SK-N-MC (cell line): ENCODE results near the gene SLC4A5.
"Not testable (repeated sequence)": the region's sequence is repeated elsewhere in the genome, so short reads cannot be mapped to it uniquely, and the experiment has no call there.

Experiments
- DNase-seq: peaks from one replicate; pipeline ENCODE4 v3.0.0-alpha.2; 2011; ENCODE audit warnings: low read depth, low spot score
- H3K27ac ChIP-seq: fragments of 200-600 bp; sonication (generic); 2 replicates; pipeline ENCODE4 v1.5.1; 2016; ENCODE audit warnings: mixed run types
- H3K36me3 ChIP-seq: fragments of 200-600 bp; sonication (generic); 2 replicates; pipeline ENCODE4 v1.6.1; 2017; ENCODE audit warnings: antibody characterized with exemption, low read length, mixed read lengths; ENCODE audit not compliant: insufficient read depth
- H3K4me3 ChIP-seq: fragments of 200-600 bp; sonication (generic); 2 replicates; pipeline ENCODE4 v1.5.1; 2016
- H3K9ac ChIP-seq: fragments of 200-600 bp; sonication (generic); 2 replicates; pipeline ENCODE4 v1.8.0; 2017; ENCODE audit warnings: mixed run types, mixed read lengths; ENCODE audit not compliant: insufficient read length
- H3K9me3 ChIP-seq: fragments of 200-600 bp; sonication (generic); 2 replicates; pipeline ENCODE4 v1.6.1; 2017; ENCODE audit warnings: low read depth, mild to moderate bottlenecking, antibody characterized with exemption, low read length, moderate library complexity, mixed read lengths
- EZH2 ChIP-seq: fragments of 200-600 bp; sonication (generic); IDR thresholded peaks from one replicate; pipeline ENCODE4 v1.6.1; 2017; ENCODE audit warnings: antibody characterized with exemption
- FOXP2 ChIP-seq: optimal IDR thresholded peaks from 2 replicates; pipeline ENCODE3; 2011; ENCODE audit warnings: mild to moderate bottlenecking, moderate library complexity; ENCODE audit not compliant: insufficient read depth; ENCODE audit errors: extremely low read length, control extremely low read depth
- POLR2AphosphoS5 ChIP-seq: IDR thresholded peaks from 2 replicates; pipeline ENCODE4 v1.6.1; 2012; ENCODE audit warnings: mild to moderate bottlenecking, low read depth, low read length, borderline replicate concordance

Gene SLC4A5

DNA sequence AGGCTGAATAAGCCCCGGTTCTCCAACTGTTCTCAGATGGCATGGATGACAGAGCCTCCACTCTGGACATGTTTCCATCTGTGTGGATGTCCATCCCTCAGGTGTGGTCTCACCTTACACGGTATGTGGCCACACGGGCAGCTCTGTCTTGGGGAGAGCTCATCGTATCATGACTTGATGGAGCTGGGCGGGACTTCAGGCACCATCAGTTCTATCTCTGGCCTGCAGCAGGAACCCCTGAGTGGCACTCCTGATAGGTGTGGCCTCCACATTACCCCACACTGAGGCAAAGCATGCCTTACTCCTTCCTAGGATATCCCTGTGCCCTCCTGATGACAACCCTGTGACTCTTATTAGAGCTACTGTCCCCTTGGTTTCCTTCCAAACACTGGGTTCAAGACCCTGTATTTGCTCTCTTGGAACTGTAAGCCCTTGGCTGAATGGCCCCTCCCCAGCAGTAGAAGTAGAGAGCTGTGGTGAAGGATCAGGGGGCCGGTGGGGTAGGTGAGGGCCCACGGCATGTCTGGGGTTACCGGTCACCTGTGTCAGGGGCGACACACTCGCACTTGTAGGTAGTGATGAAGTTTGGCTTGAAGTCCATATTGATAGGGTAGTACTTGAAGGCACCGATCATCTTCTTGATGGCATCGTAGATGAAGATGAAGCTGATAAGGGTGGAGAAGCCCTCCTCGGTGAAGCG is 96.6 kb downstream of the SLC4A5 start:
- no peak overlapping the region for H3K4me3 ChIP-seq
- TF ChIP-seq FOXP2: no peak
- no peak for TF ChIP-seq POLR2AphosphoS5
- TF ChIP-seq EZH2: no peak
- DNase-seq: no peak

DNA sequence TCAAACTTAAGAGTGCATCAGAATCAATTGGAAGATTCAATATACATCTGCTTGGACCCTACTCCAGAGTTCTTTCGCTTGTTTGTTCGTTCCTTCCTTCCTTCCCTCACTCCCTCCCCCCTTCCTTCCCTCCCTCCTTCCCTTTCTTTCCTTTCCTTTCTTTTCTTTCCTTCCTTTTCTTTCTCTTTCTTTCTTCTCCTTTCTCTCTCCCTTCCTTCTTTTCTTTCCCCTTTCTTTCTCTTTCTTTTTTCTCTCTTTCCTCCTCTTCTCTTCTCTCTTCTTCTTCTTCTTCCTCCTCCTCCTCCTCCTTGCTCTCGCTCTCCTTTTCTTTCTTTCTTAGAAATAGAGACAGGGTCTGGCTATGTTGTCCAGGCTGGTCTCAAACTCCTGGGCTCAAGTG is 98.9 kb downstream of the SLC4A5 start:
- no peaks in the 10 kb centered on the region for H3K9me3 ChIP-seq
- H3K27ac ChIP-seq: no peak overlapping the region
- no peak for TF ChIP-seq FOXP2
- no peak for TF ChIP-seq POLR2AphosphoS5
- TF ChIP-seq EZH2: no peak
- no peak overlapping the region for H3K9ac ChIP-seq
- no peak for DNase-seq
- no peaks in the 10 kb centered on the region for H3K36me3 ChIP-seq
- no peak overlapping the region for H3K4me3 ChIP-seq

More for the DNA sequence above, 96.6 kb downstream of the SLC4A5 start:
- no peaks in the 10 kb centered on the region for H3K9me3 ChIP-seq
- no peaks in the 10 kb centered on the region for H3K36me3 ChIP-seq
- no peak overlapping the region for H3K27ac ChIP-seq
- no peak overlapping the region for H3K9ac ChIP-seq

DNA sequence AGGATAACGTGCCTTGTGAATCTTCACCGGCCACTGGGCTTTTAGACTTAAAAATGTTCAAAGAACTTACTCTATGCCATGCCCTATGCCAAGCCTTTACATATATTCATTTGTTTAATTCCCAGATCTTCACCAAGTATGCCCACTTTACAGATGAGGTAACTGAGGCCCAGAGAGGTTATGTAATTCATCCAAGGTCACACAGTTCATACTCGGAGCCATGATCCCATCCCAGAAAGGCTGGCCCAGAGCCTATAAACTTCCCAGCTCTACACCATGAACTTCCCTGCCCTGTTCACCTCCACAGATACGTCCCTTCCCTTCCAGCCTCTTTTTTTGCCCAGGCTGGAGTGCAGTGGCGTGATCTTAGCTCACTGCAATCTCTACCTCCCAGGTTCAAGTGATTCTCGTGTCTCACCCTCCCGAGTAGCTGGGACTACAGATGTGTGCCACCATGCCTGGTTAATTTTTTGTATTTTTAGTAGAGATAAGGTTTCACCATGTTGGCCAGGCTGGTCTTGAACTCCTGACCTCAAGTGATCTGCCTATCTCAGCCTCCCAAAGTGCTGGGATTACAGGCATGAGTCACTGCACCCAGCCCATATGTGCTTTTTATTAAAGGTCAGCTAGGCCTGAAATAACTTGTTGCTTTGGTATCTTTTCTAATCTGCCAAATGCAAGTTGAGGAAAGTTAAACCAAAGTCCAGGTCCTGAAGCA is 100.7 kb downstream of the SLC4A5 start:
- no peak overlapping the region for H3K27ac ChIP-seq
- H3K9me3 ChIP-seq: no peaks in the 10 kb centered on the region
- TF ChIP-seq EZH2 (no peak), FOXP2 (no peak), POLR2AphosphoS5 (no peak)
- no peak overlapping the region for H3K9ac ChIP-seq
- no peak for DNase-seq
- no peak overlapping the region for H3K4me3 ChIP-seq
- H3K36me3 ChIP-seq: no peaks in the 10 kb centered on the region

DNA sequence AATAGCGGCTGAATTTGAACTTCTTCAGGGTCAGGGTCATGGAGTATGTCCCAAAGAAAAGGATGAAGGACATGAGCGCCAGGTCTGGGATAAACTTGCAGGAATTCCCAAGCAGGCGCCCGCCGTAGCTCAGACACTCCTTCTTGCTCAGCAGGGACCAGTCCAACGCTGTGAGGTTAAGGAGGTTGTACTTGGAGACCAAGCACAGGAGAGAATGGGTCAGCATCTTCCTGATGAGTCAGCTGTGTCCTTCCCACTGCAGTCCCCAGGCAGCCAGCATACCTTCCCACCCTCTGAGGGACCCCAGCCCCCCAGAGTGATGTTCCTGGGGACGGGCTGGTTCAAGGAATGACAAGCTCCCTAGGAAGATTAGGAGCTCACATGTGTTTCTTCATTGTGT is 103.9 kb downstream of the SLC4A5 start:
- DNase-seq: no peak
- H3K36me3 ChIP-seq: peaks cover 6% of the 10 kb centered on the region; the same call in 1 of the 2 replicates
- peaks cover 4% of the 10 kb centered on the region; the same call in 1 of the 2 replicates for H3K9me3 ChIP-seq
- no peak overlapping the region for H3K9ac ChIP-seq
- H3K4me3 ChIP-seq: no peak overlapping the region
- no peak overlapping the region for H3K27ac ChIP-seq
- TF ChIP-seq EZH2: no peak
- no peak for TF ChIP-seq POLR2AphosphoS5
- no peak for TF ChIP-seq FOXP2

DNA sequence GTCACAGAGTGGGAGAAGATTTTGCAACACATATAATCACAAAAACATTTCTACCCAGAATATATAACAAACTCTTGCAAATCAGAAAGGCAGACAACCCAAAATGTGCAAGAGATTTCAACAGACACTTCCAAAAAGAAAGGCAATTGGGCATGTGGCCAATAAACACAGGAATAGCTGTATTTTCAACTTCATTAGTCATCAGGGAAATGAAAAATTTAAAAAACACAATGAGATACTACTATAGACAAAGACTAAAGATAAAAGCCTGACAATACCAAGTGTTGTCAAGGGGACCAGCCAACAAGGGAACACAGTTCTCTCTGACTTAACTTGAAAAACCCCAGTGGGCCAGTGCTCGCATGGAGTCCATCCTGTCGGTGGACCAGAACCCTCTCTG is 104.3 kb downstream of the SLC4A5 start:
- Histone ChIP-seq H3K9me3 (peaks cover 4% of the 10 kb centered on the region; the same call in 1 of the 2 replicates), H3K36me3 (peaks cover 6% of the 10 kb centered on the region; the same call in 1 of the 2 replicates), H3K27ac (peak overlapping the region; percentile 69), H3K9ac (no peak overlapping the region), H3K4me3 (no peak overlapping the region)
- TF ChIP-seq FOXP2 (no peak), EZH2 (no peak), POLR2AphosphoS5 (no peak)
- peak; percentile 53 for DNase-seq

DNA sequence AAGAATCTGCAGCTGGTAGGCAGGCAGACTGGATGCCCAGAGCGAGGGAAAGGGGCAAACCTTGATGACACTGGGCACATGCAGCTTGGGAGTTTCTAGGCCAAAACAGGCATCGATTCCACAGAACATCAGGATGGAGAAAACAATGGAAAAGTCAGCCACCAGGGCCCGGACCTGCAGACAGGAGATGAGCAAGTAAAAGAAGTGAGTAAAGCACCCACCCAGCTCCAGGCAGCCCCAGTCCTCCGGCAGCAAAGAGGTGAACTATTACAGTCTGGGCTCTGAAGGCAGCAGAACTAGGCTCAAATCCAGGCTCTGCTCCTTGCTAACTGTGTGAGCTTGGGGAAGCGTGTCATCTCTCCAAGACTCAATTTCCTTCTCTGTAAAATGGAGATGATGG is 108.2 kb downstream of the SLC4A5 start:
- peaks cover 4% of the 10 kb centered on the region; the same call in 1 of the 2 replicates for H3K9me3 ChIP-seq
- no peak overlapping the region for H3K4me3 ChIP-seq
- no peak overlapping the region for H3K9ac ChIP-seq
- H3K36me3 ChIP-seq: peaks cover 6% of the 10 kb centered on the region; the same call in 1 of the 2 replicates
- DNase-seq: no peak
- H3K27ac ChIP-seq: no peak overlapping the region
- TF ChIP-seq FOXP2 (no peak), EZH2 (no peak), POLR2AphosphoS5 (no peak)

DNA sequence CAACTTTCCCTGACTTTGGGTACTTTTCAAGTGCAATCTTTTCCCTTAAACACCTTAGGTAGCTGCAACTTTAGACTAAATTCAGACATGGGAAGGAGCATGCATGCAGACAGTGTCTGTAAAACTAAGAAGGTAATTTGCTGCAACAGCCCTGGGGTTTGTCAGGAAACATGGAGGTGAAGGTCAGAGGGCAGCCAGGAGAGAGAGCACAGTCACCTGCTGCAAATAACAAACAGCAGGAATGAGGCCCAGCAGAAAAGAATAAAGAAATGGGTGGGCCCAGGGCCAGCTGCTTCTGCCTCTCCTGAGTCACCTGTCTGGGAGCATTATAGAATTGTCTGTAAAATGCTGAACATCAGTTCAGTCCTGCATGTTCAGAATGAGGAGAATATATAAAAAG is 109.6 kb downstream of the SLC4A5 start:
- TF ChIP-seq EZH2 (no peak), FOXP2 (no peak), POLR2AphosphoS5 (no peak)
- Histone ChIP-seq H3K36me3 (peaks cover 6% of the 10 kb centered on the region; the same call in 1 of the 2 replicates), H3K9me3 (peaks cover 4% of the 10 kb centered on the region; the same call in 1 of the 2 replicates), H3K27ac (no peak overlapping the region), H3K4me3 (no peak overlapping the region), H3K9ac (no peak overlapping the region)
- DNase-seq: no peak

DNA sequence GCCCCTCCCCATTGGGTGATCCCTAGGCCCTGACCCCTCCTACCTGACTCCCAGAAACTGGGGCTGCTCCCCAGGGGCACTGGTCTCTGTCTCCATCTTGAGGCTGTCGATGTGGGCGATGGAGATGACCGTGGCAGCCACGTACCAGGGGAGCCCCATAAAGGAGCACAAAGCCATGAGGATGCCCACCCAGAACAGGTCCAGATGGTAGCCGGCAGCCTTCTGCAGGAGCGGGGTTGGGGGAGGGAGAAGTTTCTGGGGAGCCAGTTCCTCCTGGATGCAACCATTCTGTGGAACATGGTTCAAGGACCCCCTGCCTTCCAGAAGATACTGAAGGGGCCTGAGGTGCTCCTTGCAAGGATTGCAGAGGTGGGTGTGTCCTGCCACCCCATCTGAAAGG is 110.8 kb downstream of the SLC4A5 start:
- TF ChIP-seq FOXP2 (no peak), EZH2 (no peak), POLR2AphosphoS5 (no peak)
- no peak overlapping the region for H3K9ac ChIP-seq
- DNase-seq: no peak
- peaks cover 6% of the 10 kb centered on the region; the same call in 1 of the 2 replicates for H3K36me3 ChIP-seq
- H3K27ac ChIP-seq: no peak overlapping the region
- no peak overlapping the region for H3K4me3 ChIP-seq
- H3K9me3 ChIP-seq: peaks cover 4% of the 10 kb centered on the region; the same call in 1 of the 2 replicates

DNA sequence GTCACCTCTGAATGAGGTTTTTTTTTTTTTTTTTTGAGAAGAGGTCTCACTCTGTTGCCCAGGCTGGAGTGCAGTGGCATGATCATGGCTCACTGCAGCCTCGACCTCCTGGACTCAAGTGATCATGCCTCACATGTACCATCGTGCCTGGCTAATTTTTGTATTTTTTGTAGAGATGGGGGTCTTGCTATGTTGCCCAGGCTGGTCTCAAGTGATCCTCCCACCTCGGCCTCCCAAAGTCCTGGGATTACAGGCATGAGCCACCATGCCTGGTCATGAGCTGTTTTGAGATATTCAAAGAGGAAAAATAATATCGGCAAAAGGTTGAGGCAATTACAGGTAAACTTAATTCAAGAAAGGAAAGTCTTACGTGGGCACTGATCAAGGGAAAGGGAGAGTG is 113.4 kb downstream of the SLC4A5 start:
- H3K9me3 ChIP-seq, H3K36me3 ChIP-seq, H3K4me3 ChIP-seq, H3K9ac ChIP-seq, H3K27ac ChIP-seq, DNase-seq: not testable (repeated sequence)
